GM19099 (cell line): ENCODE measurements around the gene FAM83F.

Experiments
- POLR2A ChIP-seq: IDR thresholded peaks from 3 replicates; pipeline ENCODE4 v1.6.1; 2011; ENCODE audit warnings: low read depth; ENCODE audit not compliant: insufficient read length; ENCODE audit errors: extremely low read depth

The FAM83F gene

DNA sequence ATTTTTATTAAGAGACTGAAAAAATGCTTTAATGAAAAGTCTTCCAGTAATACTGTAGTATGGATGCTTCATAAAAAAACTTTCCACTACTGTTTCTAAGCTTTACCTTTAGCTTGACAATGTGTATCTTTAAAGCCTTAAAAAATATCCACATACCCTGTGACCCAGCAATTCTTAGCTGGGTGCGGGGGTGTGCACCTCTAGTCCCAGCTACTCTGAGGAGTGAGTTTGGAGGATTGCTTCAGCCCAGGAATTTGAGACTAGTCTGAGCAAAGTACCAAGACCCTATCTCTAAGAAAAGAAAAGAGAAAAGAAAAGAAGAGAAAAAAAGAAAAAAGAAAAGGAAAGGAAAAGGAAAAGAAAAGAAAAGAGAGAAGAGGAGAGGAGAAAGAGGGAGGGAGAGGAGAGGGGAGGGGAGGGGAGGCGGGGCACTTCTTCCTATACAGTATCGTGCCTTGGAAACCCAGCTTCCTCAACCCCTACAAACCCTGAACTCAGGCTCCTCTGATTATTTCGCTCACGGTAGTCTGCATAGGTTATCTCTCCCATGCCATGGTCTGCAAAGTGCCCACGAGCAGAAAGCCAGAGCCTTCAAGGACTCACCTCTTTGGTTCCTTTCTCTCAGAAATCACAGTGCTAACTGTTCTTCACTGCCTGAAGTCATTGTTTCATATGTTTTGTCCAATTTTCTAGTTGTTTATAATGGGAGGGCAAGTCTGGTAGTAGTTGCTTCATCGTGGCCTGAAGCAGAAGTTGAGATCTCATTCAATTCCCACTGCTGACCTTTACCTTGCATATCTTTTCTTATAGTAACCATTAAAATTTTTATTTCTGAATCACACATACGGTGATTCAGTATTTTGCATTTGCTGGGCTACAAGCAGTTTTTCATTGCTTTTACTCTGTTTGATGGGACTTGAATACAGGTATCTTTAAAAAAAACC lies 82.2 kb downstream of the FAM83F start:
- no peak for TF ChIP-seq POLR2A

GRCh38 chr22:40077646-40078016 lies 82.9 kb downstream of the FAM83F start:
- TF ChIP-seq POLR2A, result no peak

- no peak for TF ChIP-seq POLR2A
These were observed 86.9 kb downstream of the FAM83F start for GRCh38 chr22:40081662-40082061.

DNA sequence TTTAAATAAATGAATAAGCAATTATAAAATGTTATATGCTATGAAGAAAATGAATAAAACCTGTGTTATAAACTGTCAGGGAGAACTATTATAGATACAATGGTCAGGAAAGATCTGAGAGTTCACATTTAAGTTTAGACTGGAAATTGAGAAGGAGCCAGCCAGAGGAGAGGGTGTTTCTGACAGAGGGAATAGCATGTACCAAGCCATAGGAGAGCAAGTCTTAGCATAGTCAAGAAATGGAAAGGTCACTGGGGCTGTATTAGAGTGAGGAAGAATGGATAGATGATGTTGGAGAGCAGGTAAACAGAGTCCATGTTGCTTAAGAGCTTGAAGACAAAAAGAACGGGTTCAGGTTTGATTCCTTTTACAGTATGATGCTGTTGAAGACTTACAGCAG lies 87.4 kb downstream of the FAM83F start:
- no peak for TF ChIP-seq POLR2A

DNA sequence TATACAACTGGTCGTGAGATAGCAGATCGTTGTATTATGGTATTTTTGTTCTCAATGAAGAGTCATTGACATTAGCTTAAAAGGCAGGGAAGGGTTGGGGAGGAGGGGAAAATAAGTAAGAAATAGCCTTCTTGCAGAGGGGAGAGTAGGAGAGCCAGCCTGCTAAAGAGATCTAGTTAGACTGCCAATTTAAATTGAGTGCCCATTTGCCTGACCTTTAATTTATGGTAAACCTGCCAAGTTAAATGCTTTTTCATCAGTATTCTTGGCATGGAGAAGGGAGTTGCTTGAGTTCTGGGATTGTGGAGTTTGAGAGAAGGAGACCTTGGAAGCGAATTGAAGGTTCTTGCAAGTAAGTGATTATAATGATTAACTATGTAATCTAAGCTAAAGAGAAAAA lies 89.0 kb downstream of the FAM83F start:
- TF ChIP-seq POLR2A, result no peak

GRCh38 chr22:40084246-40084645 lies 89.5 kb downstream of the FAM83F start:
- no peak for TF ChIP-seq POLR2A

- TF ChIP-seq POLR2A, result no peak
These were observed 94.1 kb downstream of the FAM83F start for GRCh38 chr22:40088818-40089217.
